HepG2 (cell line): Measurements from ENCODE around the gene RGS14. TPM values are rescaled to one million over a fixed set of nuclear protein-coding genes. Genes with fewer than 3 reads are reported as not detected.
A peak's percentile ranks its signal among the peaks of the same experiment; 100 is the strongest.

Source experiments
- ARHGAP35 ChIP-seq: sonication (generic); formaldehyde crosslinking; IDR thresholded peaks from 2 replicates; pipeline ENCODE4 v1.9.0; 2022; ENCODE audit warnings: mild to moderate bottlenecking, inconsistent platforms, moderate library complexity, missing genetic modification reagents, borderline replicate concordance
- ATF4 ChIP-seq, 2 experiments: fragments of 450-650 bp in 1 of 2; sonication (generic) in 1 of 2; formaldehyde crosslinking; IDR thresholded peaks; 2 replicates each; pipeline versions ENCODE4 v1.5.0 to v1.8.0; 2020 to 2022; ENCODE audit warnings: mild to moderate bottlenecking in 1 of 2, missing genetic modification reagents in 1 of 2
- ATF6 ChIP-seq: sonication (generic); formaldehyde crosslinking; conservative IDR thresholded peaks from 2 replicates; pipeline ENCODE4 v1.4.0; 2020; ENCODE audit warnings: missing genetic modification reagents
- ATRX ChIP-seq: sonication (generic); formaldehyde crosslinking; IDR thresholded peaks from 2 replicates; pipeline ENCODE4 v1.4.0; 2020; ENCODE audit warnings: missing genetic modification reagents, borderline replicate concordance
- CBX1 ChIP-seq: IDR thresholded peaks from one replicate; pipeline ENCODE4 v1.6.1; 2016; ENCODE audit warnings: antibody characterized with exemption, low read depth
- DDIT3 ChIP-seq: sonication (generic); formaldehyde crosslinking; IDR thresholded peaks from 2 replicates; pipeline ENCODE4 v1.4.0; 2020; ENCODE audit warnings: mild to moderate bottlenecking, missing genetic modification reagents
- ELF3 ChIP-seq: IDR thresholded peaks from 2 replicates; pipeline ENCODE4 v1.6.1; 2016; ENCODE audit warnings: missing genetic modification reagents, missing compliant biosample characterization
- GTF3A ChIP-seq: sonication (generic); formaldehyde crosslinking; conservative IDR thresholded peaks from 2 replicates; pipeline ENCODE4 v1.4.0; 2020; ENCODE audit warnings: mild to moderate bottlenecking, missing genetic modification reagents
- IRF2 ChIP-seq: IDR thresholded peaks from 2 replicates; pipeline ENCODE4 v1.6.1; 2018; ENCODE audit warnings: missing genetic modification reagents, missing compliant biosample characterization
- IRX3 ChIP-seq: sonication (generic); formaldehyde crosslinking; IDR thresholded peaks from 2 replicates; pipeline ENCODE4 v1.8.1; 2023; ENCODE audit warnings: mild to moderate bottlenecking, low read depth, missing genetic modification reagents, borderline replicate concordance
- KDM2A ChIP-seq: sonication (generic); formaldehyde crosslinking; IDR thresholded peaks from 2 replicates; pipeline ENCODE4 v1.4.0; 2020; ENCODE audit warnings: low read depth, missing genetic modification reagents, borderline replicate concordance
- MAFK ChIP-seq, 2 experiments: IDR thresholded peaks in 1 of 2; conservative IDR thresholded peaks in 1 of 2; 2 replicates each; pipeline ENCODE4 v1.6.1; 2011; ENCODE audit warnings: improper control_type of control experiment in 2 of 2, low read length in 2 of 2
- ONECUT2 ChIP-seq: sonication (generic); formaldehyde crosslinking; IDR thresholded peaks from 2 replicates; pipeline ENCODE4 v1.4.0; 2020; ENCODE audit warnings: missing genetic modification reagents
- RORA ChIP-seq: sonication (generic); formaldehyde crosslinking; IDR thresholded peaks from 2 replicates; pipeline ENCODE4 v1.5.0; 2020; ENCODE audit warnings: mild to moderate bottlenecking, missing genetic modification reagents, moderate library complexity
- SCMH1 ChIP-seq: sonication (generic); formaldehyde crosslinking; IDR thresholded peaks from 2 replicates; pipeline ENCODE4 v1.9.0; 2021; ENCODE audit warnings: missing genetic modification reagents, mild to moderate bottlenecking, borderline replicate concordance
- SNRNP70 ChIP-seq: fragments of 200-400 bp; formaldehyde crosslinking; IDR thresholded peaks from 2 replicates; pipeline ENCODE4 v1.6.1; 2017; ENCODE audit warnings: mild to moderate bottlenecking, low read depth, low read length, moderate library complexity
- SP1 ChIP-seq, 2 experiments: fragments of 450-650 bp in 1 of 2; sonication (generic) in 1 of 2; formaldehyde crosslinking in 1 of 2; IDR thresholded peaks; 2 replicates each; pipeline versions ENCODE4 v1.4.0 to v1.6.1; 2016 to 2020; ENCODE audit warnings: missing genetic modification reagents in 1 of 2
- YEATS4 ChIP-seq: sonication (generic); formaldehyde crosslinking; IDR thresholded peaks from 2 replicates; pipeline ENCODE4 v1.4.0; 2020; ENCODE audit warnings: missing genetic modification reagents, borderline replicate concordance
- ZBTB21 ChIP-seq: sonication (generic); formaldehyde crosslinking; IDR thresholded peaks from 2 replicates; pipeline ENCODE4 v1.4.0; 2020; ENCODE audit warnings: missing genetic modification reagents
- ZBTB33 ChIP-seq: sonication (generic); formaldehyde crosslinking; IDR thresholded peaks from 2 replicates; pipeline ENCODE4 v1.4.0; 2020; ENCODE audit warnings: missing genetic modification reagents
- ZNF274 ChIP-seq: sonication (generic); formaldehyde crosslinking; IDR thresholded peaks from 2 replicates; pipeline ENCODE4 v1.5.1; 2020; ENCODE audit warnings: mild to moderate bottlenecking, missing genetic modification reagents
- ZNF326 ChIP-seq: sonication (generic); formaldehyde crosslinking; IDR thresholded peaks from 2 replicates; pipeline ENCODE4 v1.4.0; 2020; ENCODE audit warnings: missing genetic modification reagents, borderline replicate concordance
- ZNF501 ChIP-seq: sonication (generic); formaldehyde crosslinking; IDR thresholded peaks from 2 replicates; pipeline ENCODE4 v1.5.1; 2020; ENCODE audit warnings: mild to moderate bottlenecking, moderate library complexity, missing genetic modification reagents
- ZNF740 ChIP-seq: sonication (generic); formaldehyde crosslinking; IDR thresholded peaks from 2 replicates; pipeline ENCODE4 v1.4.0; 2020; ENCODE audit warnings: missing genetic modification reagents
- ZNF790 ChIP-seq: sonication (generic); formaldehyde crosslinking; IDR thresholded peaks from 2 replicates; pipeline ENCODE4 v1.8.0; 2022; ENCODE audit warnings: missing genetic modification reagents, mild to moderate bottlenecking, borderline replicate concordance
- polyA plus RNA-seq, 8 experiments: library from polyadenylated mRNA; depleted of rRNA in 3 of 8; stranded (reverse) in 7 of 8; unstranded in 1 of 8; fragments of >200 nt; fragmentation: Illumina TruSeq in 4 of 8; extraction: Trizol in 4 of 8; gene quantifications; 2 replicates each; pipeline versions ENCODE4 v1.2.1 to v1.2.3, GENCODE V29; 2011 to 2016; ENCODE audit warnings: low read depth in 4 of 8, missing spikeins in 1 of 8, mixed read lengths in 1 of 8; ENCODE audit not compliant: insufficient read depth in 1 of 8
- total RNA-seq, 5 experiments: library from RNA; depleted of rRNA; stranded (reverse); fragments of >200 nt; fragmentation: Illumina TruSeq; extraction: Trizol; gene quantifications; 2 replicates each; pipeline ENCODE4 v1.2.3, GENCODE V29; 2016; ENCODE audit warnings: low read depth in 1 of 5

Gene RGS14
- total and polyA plus RNA-seq, 2 of the 13 experiments (the other 11 are each of a cell fraction or from before 2014, with no cell fraction given): 11.1 to 17.2 TPM

GRCh38 chr5:177370488-177371119 is 12.9 kb downstream of the RGS14 start (continued):
- TF ChIP-seq ZNF274 (CRISPR knock-in tag) (no peak), ATRX (CRISPR knock-in tag) (no peak), ARHGAP35 (CRISPR knock-in tag) (0 out of 2 replicates have a peak, but pooled peaks have one; percentile 24), KDM2A (CRISPR knock-in tag) (peak; percentile 83; the same call in 1 of the 2 replicates), MAFK (conservative IDR thresholded peaks at IDR 0.05 in 1 of 2, IDR thresholded peaks at IDR 0.05 in 1 of 2; ENCODE audit: low read length in 2 of 2) (no peak), RORA (no peak), ZBTB21 (CRISPR knock-in tag) (no peak), ONECUT2 (CRISPR knock-in tag) (no peak), YEATS4 (CRISPR knock-in tag) (peak; percentile 74; the same call in 1 of the 2 replicates), SNRNP70 (no peak), ATF4 (CRISPR knock-in tag; IDR thresholded peaks at IDR 0.05) (no peak), ELF3 (CRISPR knock-in tag) (peak; percentile 61), CBX1 (no peak), ZNF740 (CRISPR knock-in tag) (no peak), ATF6 (CRISPR knock-in tag) (peak; percentile 75; the same call in 1 of the 2 replicates), SCMH1 (CRISPR knock-in tag) (no peak), ZNF501 (0 out of 2 replicates have a peak, but pooled peaks have one; percentile 46), GTF3A (CRISPR knock-in tag) (no peak), DDIT3 (CRISPR knock-in tag) (no peak), IRX3 (CRISPR knock-in tag) (no peak; the same call in 1 of the 2 replicates), ZNF790 (CRISPR knock-in tag) (no peak), ZNF326 (CRISPR knock-in tag) (no peak), IRF2 (CRISPR knock-in tag) (peak; percentile 69; the same call in 1 of the 2 replicates), SP1 (IDR thresholded peaks at IDR 0.05) (no peak), SP1 (CRISPR knock-in tag; IDR thresholded peaks at IDR 0.05) (peak; percentile 49; the same call in 1 of the 2 replicates), ZBTB33 (no peak; the same call in 1 of the 2 replicates)
